Sigmoid colon (tissue), 4 donors: ENCODE results near the gene SEMA4C.

Experiments
- EP300 ChIP-seq, 4 donors: sonication (generic); formaldehyde crosslinking; IDR thresholded peaks; one replicate each; pipeline ENCODE4 v1.6.1; 2017; ENCODE audit warnings: antibody characterized with exemption in 4 of 4
- POLR2A ChIP-seq, 2 donors: fragments of 450-650 bp; IDR thresholded peaks; one replicate each; pipeline ENCODE4 v1.6.1; 2016; ENCODE audit warnings: antibody characterized with exemption in 2 of 2, mild to moderate bottlenecking in 2 of 2, moderate library complexity in 2 of 2
- POLR2AphosphoS5 ChIP-seq, 4 donors: sonication (generic); formaldehyde crosslinking; IDR thresholded peaks; one replicate each; pipeline ENCODE4 v1.6.1; 2017; ENCODE audit warnings: antibody characterized with exemption in 4 of 4
- TF ChIP-seq, protein P1 (sequence below), 4 experiments: fragments of 450-650 bp in 3 of 4; fragments of 200-600 bp in 1 of 4; IDR thresholded peaks; one replicate each; pipeline ENCODE4 v1.5.1; 2016 to 2019; ENCODE audit warnings: antibody characterized with exemption in 4 of 4, mild to moderate bottlenecking in 3 of 4, moderate library complexity in 2 of 4

DNA sequence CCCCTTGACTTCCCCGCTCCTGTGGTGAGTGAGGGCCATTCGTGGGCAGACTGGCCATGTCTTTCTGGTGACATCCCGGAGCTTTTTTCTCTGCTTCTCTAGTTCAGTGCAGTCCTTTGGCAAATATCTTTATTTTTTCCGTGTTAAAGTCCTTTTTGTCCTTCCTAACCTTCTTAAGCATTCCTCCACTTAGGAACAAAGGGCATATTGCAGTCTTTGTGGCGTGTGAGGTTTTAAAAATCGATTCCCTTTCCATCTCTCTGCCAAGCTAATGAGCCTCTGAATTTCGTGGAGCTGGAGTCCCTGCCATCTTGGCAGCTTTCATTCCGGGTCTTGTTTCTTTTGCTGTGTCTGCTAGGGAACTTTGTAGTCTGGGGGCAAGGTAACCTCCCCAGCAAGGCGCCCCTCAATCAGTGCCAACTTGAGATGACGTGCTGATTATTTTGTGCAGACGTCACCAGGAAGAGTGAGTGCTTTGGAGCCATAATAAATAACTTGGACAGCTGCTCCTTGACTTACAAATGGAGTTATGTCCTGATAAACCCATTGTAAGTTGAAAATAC is 48.7 kb downstream of the SEMA4C start:
- no peak for TF ChIP-seq POLR2A (IDR thresholded peaks at IDR 0.05)
- TF ChIP-seq, protein P1, sequence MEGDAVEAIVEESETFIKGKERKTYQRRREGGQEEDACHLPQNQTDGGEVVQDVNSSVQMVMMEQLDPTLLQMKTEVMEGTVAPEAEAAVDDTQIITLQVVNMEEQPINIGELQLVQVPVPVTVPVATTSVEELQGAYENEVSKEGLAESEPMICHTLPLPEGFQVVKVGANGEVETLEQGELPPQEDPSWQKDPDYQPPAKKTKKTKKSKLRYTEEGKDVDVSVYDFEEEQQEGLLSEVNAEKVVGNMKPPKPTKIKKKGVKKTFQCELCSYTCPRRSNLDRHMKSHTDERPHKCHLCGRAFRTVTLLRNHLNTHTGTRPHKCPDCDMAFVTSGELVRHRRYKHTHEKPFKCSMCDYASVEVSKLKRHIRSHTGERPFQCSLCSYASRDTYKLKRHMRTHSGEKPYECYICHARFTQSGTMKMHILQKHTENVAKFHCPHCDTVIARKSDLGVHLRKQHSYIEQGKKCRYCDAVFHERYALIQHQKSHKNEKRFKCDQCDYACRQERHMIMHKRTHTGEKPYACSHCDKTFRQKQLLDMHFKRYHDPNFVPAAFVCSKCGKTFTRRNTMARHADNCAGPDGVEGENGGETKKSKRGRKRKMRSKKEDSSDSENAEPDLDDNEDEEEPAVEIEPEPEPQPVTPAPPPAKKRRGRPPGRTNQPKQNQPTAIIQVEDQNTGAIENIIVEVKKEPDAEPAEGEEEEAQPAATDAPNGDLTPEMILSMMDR (IDR thresholded peaks at IDR 0.05) = no peak
- no peak for TF ChIP-seq POLR2AphosphoS5 (IDR thresholded peaks at IDR 0.05)
- TF ChIP-seq EP300 (IDR thresholded peaks at IDR 0.05) = no peak
